Glomerular endothelial cell (primary cell): Measurements from ENCODE around the gene APOBEC3B. TPM values are rescaled to one million over a fixed set of nuclear protein-coding genes. Genes with fewer than 3 reads are reported as not detected.
"Not testable (repeated sequence)": the region's sequence is repeated elsewhere in the genome, so short reads cannot be mapped to it uniquely, and the experiment has no call there.

Experiments
- DNase-seq: peaks from one replicate; pipeline ENCODE4 v3.0.0-alpha.2; 2011; ENCODE audit warnings: low read depth, low spot score; ENCODE audit errors: extremely low read depth
- total RNA-seq: library from RNA; depleted of rRNA; stranded (reverse); fragments of >200 nt; gene quantifications from 2 replicates; pipeline ENCODE4 v1.2.3, GENCODE V29; 2015

Gene APOBEC3B
- total RNA-seq, 1 donor from 2014 or later = 4.7 TPM

- no peak for DNase-seq
These were observed 42.6 kb downstream of the APOBEC3B start for GRCh38 chr22:39024519-39025308.

GRCh38 chr22:39026509-39027150 is 44.5 kb downstream of the APOBEC3B start:
- no peak for DNase-seq

GRCh38 chr22:39027717-39028116 is 45.6 kb downstream of the APOBEC3B start:
- DNase-seq = no peak

GRCh38 chr22:39028281-39028680 is 46.1 kb downstream of the APOBEC3B start:
- no peak for DNase-seq

GRCh38 chr22:39029227-39029626 is 47.1 kb downstream of the APOBEC3B start:
- no peak for DNase-seq

- no peak for DNase-seq
These were observed 48.6 kb downstream of the APOBEC3B start for GRCh38 chr22:39030705-39031104.

- DNase-seq = not testable (repeated sequence)
These were observed 49.5 kb downstream of the APOBEC3B start for GRCh38 chr22:39031434-39032295.

GRCh38 chr22:39037071-39037470 is 54.9 kb downstream of the APOBEC3B start:
- DNase-seq = not testable (repeated sequence)

GRCh38 chr22:39039306-39040126 is 57.4 kb downstream of the APOBEC3B start:
- DNase-seq = no peak

GRCh38 chr22:39040155-39040537 is 58.0 kb downstream of the APOBEC3B start:
- DNase-seq = not testable (repeated sequence)

- DNase-seq = not testable (repeated sequence)
These were observed 58.6 kb downstream of the APOBEC3B start, which contains the start of gene APOBEC3F for GRCh38 chr22:39040538-39041296. Gene APOBEC3F, plus strand, starts transcription at chr22:39040864. Its CDS starts 97 bp downstream, at chr22:39040961.

- DNase-seq = no peak
These were observed 59.8 kb downstream of the APOBEC3B start for GRCh38 chr22:39041908-39042307.

Other genes starting within 250 kb of the APOBEC3B start
- gene SUN2, start 226.3 kb upstream of the APOBEC3B start, total RNA-seq = 79.8 and 153 TPM in 2 replicates
- gene DNAL4, start 188.2 kb upstream of the APOBEC3B start, total RNA-seq = 14.6 and 20.2 TPM in 2 replicates
- gene NPTXR, start 138.3 kb upstream of the APOBEC3B start, total RNA-seq = 1.1 and 3.7 TPM in 2 replicates
- 49.6 and 50.9 TPM in 2 replicates for gene CBX6, start 110.1 kb upstream of the APOBEC3B start, total RNA-seq
- not detected in 2 replicates for gene APOBEC3A, start 24.7 kb upstream of the APOBEC3B start, total RNA-seq
- gene APOBEC3C, start 31.9 kb downstream of the APOBEC3B start, total RNA-seq = 17.8 and 21.2 TPM in 2 replicates
- gene APOBEC3D, start 38.8 kb downstream of the APOBEC3B start, total RNA-seq = 1.7 and 3.7 TPM in 2 replicates
- gene APOBEC3F, start 58.5 kb downstream of the APOBEC3B start, total RNA-seq = 4.9 and 11.4 TPM in 2 replicates
- 7.5 and 10.2 TPM in 2 replicates for gene APOBEC3G, start 94.9 kb downstream of the APOBEC3B start, total RNA-seq
- not detected in 2 replicates for gene APOBEC3H, start 114.9 kb downstream of the APOBEC3B start, total RNA-seq
- gene CBX7, start 170.3 kb downstream of the APOBEC3B start, total RNA-seq = 2.0 and 14.5 TPM in 2 replicates